Astrocyte (in vitro differentiated cells and primary cell): ENCODE data around the gene FAM13A. TPM values are rescaled to one million over a fixed set of nuclear protein-coding genes. Genes with fewer than 3 reads are reported as not detected.
"Not testable (repeated sequence)": the region's sequence is repeated elsewhere in the genome, so short reads cannot be mapped to it uniquely, and the experiment has no call there.

ENCODE experiments used
- DNase-seq: peaks from one replicate; pipeline ENCODE4 v3.0.0-alpha.2; 2010; ENCODE audit warnings: low read depth
- FAIRE-seq: peaks from 2 replicates; lab custom pipeline; 2011; peaks lifted over from hg19 to GRCh38; lab: Jason Lieb, UNC
- H2AFZ ChIP-seq: 2 replicates; pipeline ENCODE4 v1.6.0; 2012; ENCODE audit warnings: low read depth, low read length, inconsistent platforms
- H3K27ac ChIP-seq: 2 replicates; pipeline ENCODE4 v1.5.1; 2011; ENCODE audit warnings: low read depth, low read length, inconsistent platforms
- H3K27me3 ChIP-seq: 2 replicates; pipeline ENCODE4 v1.6.0; 2011; ENCODE audit warnings: low read length, inconsistent platforms; ENCODE audit not compliant: insufficient read depth
- H3K36me3 ChIP-seq: 2 replicates; pipeline ENCODE4 v1.5.1; 2011; ENCODE audit warnings: low read length, inconsistent platforms; ENCODE audit not compliant: insufficient read depth
- H3K4me1 ChIP-seq: 2 replicates; pipeline ENCODE4 v1.5.1; 2011; ENCODE audit warnings: low read length, inconsistent platforms; ENCODE audit not compliant: insufficient read depth
- H3K4me2 ChIP-seq: 2 replicates; pipeline ENCODE4 v1.6.0; 2012; ENCODE audit warnings: low read length, inconsistent platforms
- H3K4me3 ChIP-seq: 2 replicates; pipeline ENCODE4 v1.5.1; 2011; ENCODE audit warnings: low read depth, mild to moderate bottlenecking, low read length, inconsistent platforms; ENCODE audit not compliant: insufficient read depth
- H3K79me2 ChIP-seq: 2 replicates; pipeline ENCODE4 v1.6.0; 2012; ENCODE audit warnings: mild to moderate bottlenecking, low read length, inconsistent platforms; ENCODE audit not compliant: insufficient read depth
- H3K9ac ChIP-seq: 2 replicates; pipeline ENCODE4 v1.6.0; 2012; ENCODE audit warnings: mild to moderate bottlenecking, low read length, inconsistent platforms
- H3K9me3 ChIP-seq: 2 replicates; pipeline ENCODE4 v1.5.1; 2012; ENCODE audit warnings: low read depth, mild to moderate bottlenecking, low read length, inconsistent platforms; ENCODE audit not compliant: insufficient read depth
- H4K20me1 ChIP-seq: 2 replicates; pipeline ENCODE4 v1.6.0; 2012; ENCODE audit warnings: low read length, inconsistent platforms; ENCODE audit not compliant: insufficient read depth
- H3K27ac Mint-ChIP-seq: one replicate; pipeline ENCODE4 v1.8.0; 2021; ENCODE audit warnings: mild to moderate bottlenecking, mixed read lengths; ENCODE audit not compliant: unreplicated experiment
- H3K27me3 Mint-ChIP-seq: one replicate; pipeline ENCODE4 v1.8.0; 2021; ENCODE audit warnings: low read depth, mixed read lengths; ENCODE audit not compliant: unreplicated experiment
- H3K36me3 Mint-ChIP-seq: one replicate; pipeline ENCODE4 v1.8.0; 2021; ENCODE audit warnings: low read depth, mixed read lengths; ENCODE audit not compliant: unreplicated experiment
- H3K4me1 Mint-ChIP-seq: one replicate; pipeline ENCODE4 v1.8.0; 2021; ENCODE audit warnings: low read depth, mixed read lengths; ENCODE audit not compliant: unreplicated experiment
- H3K4me3 Mint-ChIP-seq: one replicate; pipeline ENCODE4 v1.8.0; 2021; ENCODE audit warnings: mild to moderate bottlenecking, moderate library complexity, mixed read lengths; ENCODE audit not compliant: unreplicated experiment
- H3K9me3 Mint-ChIP-seq: one replicate; pipeline ENCODE4 v1.8.0; 2021; ENCODE audit warnings: mild to moderate bottlenecking, mixed read lengths; ENCODE audit not compliant: unreplicated experiment
- EZH2 ChIP-seq: IDR thresholded peaks from 2 replicates; pipeline ENCODE4 v1.6.1; 2012; ENCODE audit warnings: mild to moderate bottlenecking, low read length, inconsistent platforms; ENCODE audit not compliant: insufficient read depth
- total RNA-seq: library from RNA; stranded (reverse); gene quantifications from 2 replicates; pipeline ENCODE4 v1.2.1, GENCODE V29; 2021
- TF ChIP-seq, protein P1 (sequence below): IDR thresholded peaks from 2 replicates; pipeline ENCODE4 v1.5.1; 2011; ENCODE audit warnings: low read depth, mild to moderate bottlenecking, inconsistent platforms, low read length, moderate library complexity; ENCODE audit not compliant: insufficient read depth

FAM13A gene
- total RNA-seq, 1 donor from 2014 or later: 12.0 TPM

DNA sequence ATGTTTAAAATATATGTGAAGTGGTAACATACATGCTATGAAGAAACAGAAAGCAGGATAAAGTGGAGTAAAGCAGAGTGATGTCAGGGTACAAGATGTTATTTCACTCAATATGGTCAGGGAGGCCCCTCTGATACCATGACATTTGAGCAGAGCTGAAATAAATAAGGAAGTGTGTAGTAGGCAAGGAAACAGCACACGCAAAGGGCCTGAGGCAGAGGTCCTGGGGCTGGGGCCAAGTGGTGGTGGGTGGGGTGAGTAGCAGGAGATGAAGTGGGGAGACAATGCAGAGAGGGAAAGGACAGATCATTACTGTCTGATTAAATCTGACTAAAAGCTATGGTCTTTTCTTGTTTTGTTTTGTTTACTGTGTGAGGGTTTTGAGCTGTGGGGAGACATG lies 61.1 kb downstream of the FAM13A start:
- Histone ChIP-seq H3K27ac (no peak overlapping the region), H4K20me1 (no peaks in the 10 kb centered on the region), H3K4me1 (peaks cover 4% of the 10 kb centered on the region), H2AFZ (no peak overlapping the region), H3K4me3 (no peak overlapping the region), H3K36me3 (no peaks in the 10 kb centered on the region), H3K4me2 (no peak overlapping the region), H3K27me3 (no peaks in the 10 kb centered on the region), H3K79me2 (no peaks in the 10 kb centered on the region), H3K9ac (no peak overlapping the region), H3K9me3 (no peaks in the 10 kb centered on the region)
- Mint-ChIP-seq H3K27me3 (no peaks in the 10 kb centered on the region), H3K27ac (no peak overlapping the region), H3K36me3 (peaks cover 2% of the 10 kb centered on the region), H3K4me3 (no peak overlapping the region), H3K9me3 (peaks cover 2% of the 10 kb centered on the region), H3K4me1 (peaks cover 7% of the 10 kb centered on the region)
- no peak for TF ChIP-seq EZH2
- TF ChIP-seq, protein P1, sequence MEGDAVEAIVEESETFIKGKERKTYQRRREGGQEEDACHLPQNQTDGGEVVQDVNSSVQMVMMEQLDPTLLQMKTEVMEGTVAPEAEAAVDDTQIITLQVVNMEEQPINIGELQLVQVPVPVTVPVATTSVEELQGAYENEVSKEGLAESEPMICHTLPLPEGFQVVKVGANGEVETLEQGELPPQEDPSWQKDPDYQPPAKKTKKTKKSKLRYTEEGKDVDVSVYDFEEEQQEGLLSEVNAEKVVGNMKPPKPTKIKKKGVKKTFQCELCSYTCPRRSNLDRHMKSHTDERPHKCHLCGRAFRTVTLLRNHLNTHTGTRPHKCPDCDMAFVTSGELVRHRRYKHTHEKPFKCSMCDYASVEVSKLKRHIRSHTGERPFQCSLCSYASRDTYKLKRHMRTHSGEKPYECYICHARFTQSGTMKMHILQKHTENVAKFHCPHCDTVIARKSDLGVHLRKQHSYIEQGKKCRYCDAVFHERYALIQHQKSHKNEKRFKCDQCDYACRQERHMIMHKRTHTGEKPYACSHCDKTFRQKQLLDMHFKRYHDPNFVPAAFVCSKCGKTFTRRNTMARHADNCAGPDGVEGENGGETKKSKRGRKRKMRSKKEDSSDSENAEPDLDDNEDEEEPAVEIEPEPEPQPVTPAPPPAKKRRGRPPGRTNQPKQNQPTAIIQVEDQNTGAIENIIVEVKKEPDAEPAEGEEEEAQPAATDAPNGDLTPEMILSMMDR: no peak
- DNase-seq (no peak), FAIRE-seq (no peak)

GRCh38 chr4:88995257-88995656 lies 61.7 kb downstream of the FAM13A start:
- not testable (repeated sequence) for H3K9ac ChIP-seq, H3K27ac ChIP-seq, H3K79me2 ChIP-seq, H3K4me3 Mint-ChIP-seq, H3K9me3 Mint-ChIP-seq, FAIRE-seq, H3K27me3 Mint-ChIP-seq, DNase-seq, H3K27ac Mint-ChIP-seq, H2AFZ ChIP-seq, H3K27me3 ChIP-seq, H3K4me2 ChIP-seq, H3K36me3 ChIP-seq, H3K36me3 Mint-ChIP-seq, H3K4me1 Mint-ChIP-seq, H3K9me3 ChIP-seq, H4K20me1 ChIP-seq, H3K4me3 ChIP-seq, H3K4me1 ChIP-seq

GRCh38 chr4:88993246-88993645 lies 63.7 kb downstream of the FAM13A start:
- H3K9me3 Mint-ChIP-seq: peaks cover 2% of the 10 kb centered on the region
- no peak overlapping the region for H3K27ac Mint-ChIP-seq
- no peak for DNase-seq
- H3K9ac ChIP-seq: no peak overlapping the region
- H3K4me3 ChIP-seq: no peak overlapping the region
- H3K27me3 ChIP-seq: no peaks in the 10 kb centered on the region
- H3K36me3 Mint-ChIP-seq: no peaks in the 10 kb centered on the region
- peaks cover 4% of the 10 kb centered on the region for H3K4me1 ChIP-seq
- no peak overlapping the region for H3K4me2 ChIP-seq
- no peak overlapping the region for H3K4me3 Mint-ChIP-seq
- no peaks in the 10 kb centered on the region for H3K9me3 ChIP-seq
- H4K20me1 ChIP-seq: no peaks in the 10 kb centered on the region
- no peak for TF ChIP-seq EZH2
- TF ChIP-seq, protein P1: no peak
- no peak overlapping the region for H2AFZ ChIP-seq
- H3K4me1 Mint-ChIP-seq: peaks cover 6% of the 10 kb centered on the region
- H3K27ac ChIP-seq: no peak overlapping the region
- H3K27me3 Mint-ChIP-seq: no peaks in the 10 kb centered on the region
- H3K79me2 ChIP-seq: no peaks in the 10 kb centered on the region
- no peaks in the 10 kb centered on the region for H3K36me3 ChIP-seq
- no peak for FAIRE-seq
